HG02642 (cell line): ENCODE measurements around the gene MICB.
"Not testable (repeated sequence)": the region's sequence is repeated elsewhere in the genome, so short reads cannot be mapped to it uniquely, and the experiment has no call there.

Experiments
- ATAC-seq: cut with Tn5 transposase; IDR thresholded peaks from one replicate; pipeline ENCODE4 v1.9.1; 2021; ENCODE audit warnings: mild to moderate bottlenecking; ENCODE audit not compliant: unreplicated experiment, poor library complexity

Gene MICB

GRCh38 chr6:31534521-31535040 lies 36.6 kb downstream of the MICB start:
- no peak for ATAC-seq

DNA sequence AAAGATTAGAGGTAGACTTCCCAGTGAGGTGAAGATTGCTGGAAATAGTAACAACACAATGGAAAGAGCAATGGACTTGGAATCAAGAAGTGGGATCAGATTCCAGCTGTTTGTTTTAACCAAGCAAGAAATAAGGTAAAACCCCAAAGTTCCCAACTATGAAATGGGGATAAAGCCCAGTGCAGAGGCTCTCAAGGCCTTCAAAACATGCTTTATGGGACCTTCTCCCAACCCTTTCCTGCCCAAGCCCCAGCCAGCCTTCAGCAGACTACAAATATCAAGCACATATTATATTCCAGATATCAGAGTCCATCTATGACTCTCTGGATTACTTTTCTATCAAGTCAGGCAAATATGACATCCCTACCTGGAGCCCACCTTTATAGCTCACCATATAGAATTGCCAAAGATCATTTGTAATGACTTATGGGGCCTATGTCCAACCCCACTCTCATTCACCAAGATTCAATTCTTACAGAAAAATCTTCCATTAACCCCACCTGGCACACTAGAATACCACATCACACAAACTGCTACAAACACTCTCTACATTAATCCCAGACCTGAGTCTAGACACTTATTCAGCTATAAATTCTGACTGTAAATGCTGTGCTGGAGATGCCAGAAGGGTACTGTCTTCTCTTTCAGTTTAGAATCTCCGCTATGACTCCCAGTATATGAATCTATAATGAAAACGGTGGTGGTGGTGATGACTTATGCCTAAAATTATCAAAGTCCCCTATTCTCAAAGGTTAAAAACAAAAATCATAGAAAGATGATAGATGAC lies 37.8 kb downstream of the MICB start:
- ATAC-seq = no peak

GRCh38 chr6:31538805-31539400 lies 41.0 kb downstream of the MICB start:
- no peak for ATAC-seq

- no peak for ATAC-seq
Observed at GRCh38 chr6:31540640-31541039, 42.7 kb downstream of the MICB start.

DNA sequence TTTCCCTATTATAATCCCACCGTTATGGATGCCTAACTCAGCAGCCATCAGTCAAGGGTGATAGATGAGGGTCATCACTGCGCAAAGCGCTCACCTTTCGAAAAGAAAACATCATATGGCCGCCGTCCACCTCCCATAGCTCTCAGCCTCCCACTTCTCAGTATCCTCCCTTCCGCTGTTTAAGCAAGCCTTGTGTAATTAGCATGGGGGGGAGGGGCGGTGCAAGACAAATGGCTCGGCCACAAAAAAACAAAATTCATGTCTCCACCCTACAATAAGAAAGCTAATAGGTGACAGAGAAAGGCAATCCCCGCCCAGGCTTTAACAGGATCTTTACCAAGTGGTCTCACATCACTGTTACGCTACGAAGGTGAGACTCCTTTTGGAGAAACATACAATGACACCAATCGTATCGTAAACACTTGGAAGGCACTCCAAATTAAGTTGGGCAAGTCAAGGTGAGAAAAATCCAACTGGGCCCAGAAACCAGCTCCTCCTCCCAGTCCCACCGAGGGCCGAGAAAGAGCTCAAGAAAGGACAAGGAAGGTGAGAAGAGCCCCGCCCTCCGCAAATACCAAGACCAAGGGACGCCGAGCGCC lies 43.2 kb downstream of the MICB start:
- ATAC-seq = no peak

- ATAC-seq = peak; percentile 80
Observed at GRCh38 chr6:31541658-31542521, 43.9 kb downstream of the MICB start, which contains the start of gene DDX39B. Gene DDX39B, minus strand, starts transcription at chr6:31542003. Its CDS starts 1,471 bp downstream, at chr6:31540532.

- ATAC-seq = no peak
Observed at GRCh38 chr6:31543639-31544038, 45.7 kb downstream of the MICB start.

- ATAC-seq = no peak
Observed at GRCh38 chr6:31544676-31545075, 46.7 kb downstream of the MICB start.

- ATAC-seq = no peak
Observed at GRCh38 chr6:31545291-31545690, 47.3 kb downstream of the MICB start.

DNA sequence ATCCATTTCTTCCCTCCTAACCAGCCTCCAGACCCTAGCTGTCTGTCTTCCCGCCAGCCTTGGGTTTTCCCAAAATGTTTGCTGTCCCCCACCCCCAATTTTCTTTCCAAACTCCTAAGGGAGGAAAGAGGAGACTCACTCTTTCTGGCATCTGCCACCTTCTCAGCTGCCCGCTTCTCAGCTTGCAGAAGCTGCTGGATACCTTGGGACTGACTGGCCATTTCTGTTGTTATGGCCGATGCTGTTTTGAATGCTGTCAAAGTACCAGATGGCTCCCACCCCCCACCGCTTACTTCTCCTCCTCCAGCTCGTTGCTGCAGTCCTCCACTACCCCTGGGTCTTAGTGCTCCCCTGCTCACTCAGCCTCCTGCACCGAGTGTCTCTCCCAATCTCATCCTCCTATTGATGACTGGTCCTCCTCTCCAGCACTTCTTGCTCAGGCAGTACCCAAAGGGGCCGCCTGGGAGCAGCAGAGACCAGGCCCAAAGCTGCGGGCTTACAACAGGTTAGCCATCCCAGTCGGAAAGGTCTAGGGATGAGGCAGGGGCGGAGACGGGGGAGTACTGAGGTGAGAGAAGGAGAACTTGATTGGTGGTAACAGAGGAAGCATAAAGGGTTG lies 48.5 kb downstream of the MICB start, which contains the start of gene ATP6V1G2:
ATP6V1G2 (minus strand) TSS at position 270 of the 619 bp plus-strand sequence; CDS start at position 221, 49 bp downstream.
- peak; percentile 50 for ATAC-seq

DNA sequence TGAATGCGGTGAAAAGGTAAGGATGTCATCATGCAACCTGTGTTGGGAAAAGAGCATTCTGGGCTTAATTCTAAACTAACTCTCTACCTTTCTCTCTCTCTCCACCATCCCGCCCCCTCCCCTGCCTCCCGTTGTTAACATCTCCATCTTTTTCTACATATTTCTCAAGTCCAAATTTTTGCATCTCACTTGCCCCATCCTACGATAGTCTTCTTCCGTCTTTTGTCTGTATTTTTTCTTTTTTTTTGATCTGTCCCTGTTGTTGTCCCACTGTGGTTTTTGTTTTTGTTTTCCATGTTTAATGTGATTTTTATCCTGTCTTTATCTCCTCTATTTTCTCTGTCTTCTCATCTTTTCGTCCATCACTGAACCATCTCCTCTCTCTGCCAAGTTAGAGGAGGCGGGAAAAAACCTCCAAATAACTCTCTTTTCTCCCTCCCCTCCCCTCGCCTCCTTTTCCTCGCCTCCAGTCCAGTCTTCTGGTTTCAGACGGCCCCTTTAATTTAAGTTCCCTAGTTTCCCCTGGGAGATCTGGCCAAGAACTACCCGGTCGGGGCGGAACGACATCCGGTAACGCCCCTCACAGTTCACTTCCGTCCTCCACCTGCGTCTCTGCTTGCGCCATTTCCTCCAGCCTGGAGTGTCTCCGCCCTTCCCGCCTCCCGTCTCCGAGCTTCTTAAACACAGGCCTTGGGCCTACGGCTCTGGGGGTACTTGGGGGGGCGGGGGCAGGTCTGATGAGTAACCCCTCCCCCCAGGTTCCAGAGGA lies 49.2 kb downstream of the MICB start, which contains the start of gene NFKBIL1:
NFKBIL1 (plus strand) TSS at position 651 of the 769 bp plus-strand sequence; CDS start at position 738, 87 bp downstream.
- ATAC-seq = peak; percentile 75

GRCh38 chr6:31547727-31548543 lies 50.0 kb downstream of the MICB start:
- ATAC-seq = no peak

- no peak for ATAC-seq
Observed at GRCh38 chr6:31548544-31548873, 50.6 kb downstream of the MICB start.

DNA sequence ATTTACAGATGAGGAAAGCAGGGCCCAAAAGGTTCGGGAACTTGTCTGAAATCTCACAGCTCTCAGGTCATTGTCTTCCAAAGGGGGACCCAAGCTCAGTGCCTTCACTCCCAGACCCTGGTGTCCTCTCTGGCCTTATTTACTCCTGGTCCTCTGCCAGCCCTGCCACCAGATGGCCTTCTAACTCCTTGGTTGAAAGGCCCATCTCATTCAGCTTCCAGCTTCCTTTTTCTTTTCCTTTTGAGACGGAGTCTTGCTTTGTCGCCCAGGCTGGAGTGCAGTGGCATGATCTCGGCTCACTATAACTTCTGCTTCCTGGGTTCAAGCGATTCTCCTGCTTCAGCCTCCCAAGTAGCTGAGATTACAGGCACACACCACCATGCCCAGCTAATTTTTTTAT lies 53.4 kb downstream of the MICB start:
- ATAC-seq = not testable (repeated sequence)

DNA sequence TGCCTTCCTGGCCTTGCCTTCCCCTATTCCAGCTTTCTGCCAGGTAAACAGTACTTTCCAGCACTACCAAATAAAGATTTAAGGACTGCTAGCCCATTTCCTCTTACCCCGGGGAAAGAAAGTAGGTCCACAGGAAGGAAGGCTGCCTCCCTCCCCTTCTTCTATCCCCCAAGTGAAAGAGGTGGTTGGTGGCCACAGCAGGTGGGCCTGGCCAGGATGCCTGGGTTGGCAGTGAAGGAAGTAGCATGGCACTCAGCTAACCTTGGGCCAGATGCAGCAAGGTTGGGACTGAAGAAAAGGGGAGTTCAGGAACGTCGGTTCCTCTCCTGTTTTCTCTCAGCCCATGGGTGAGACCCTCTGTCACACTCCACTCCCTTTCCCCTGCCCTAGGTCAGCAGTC lies 58.4 kb downstream of the MICB start:
- ATAC-seq = no peak

GRCh38 chr6:31557443-31558317 lies 59.7 kb downstream of the MICB start:
- no peak for ATAC-seq

GRCh38 chr6:31558318-31558625 lies 60.3 kb downstream of the MICB start:
- no peak for ATAC-seq
